Smooth muscle cell (in vitro differentiated cells): ENCODE results near the gene BRINP3. TPM values are rescaled to one million over a fixed set of nuclear protein-coding genes. Genes with fewer than 3 reads are reported as not detected.

Experiments
- DNase-seq: peaks from one replicate; lab custom pipeline; 2025; ENCODE audit not compliant: unreplicated experiment; lab: John Stamatoyannopoulos, UW
- H2AFZ ChIP-seq: fragments of 200-600 bp; sonication (generic); 2 replicates; pipeline ENCODE4 v1.6.0; 2016; ENCODE audit warnings: antibody characterized with exemption, low read depth, mild to moderate bottlenecking
- H3F3A ChIP-seq: fragments of 200-600 bp; sonication (generic); 2 replicates; pipeline ENCODE4 v1.6.0; 2017; ENCODE audit warnings: antibody characterized with exemption, low read depth
- H3K27ac ChIP-seq: fragments of 200-600 bp; sonication (generic); 2 replicates; pipeline ENCODE4 v1.5.1; 2016; ENCODE audit warnings: low read depth, mild to moderate bottlenecking
- H3K27me3 ChIP-seq: fragments of 200-600 bp; sonication (generic); 2 replicates; pipeline ENCODE4 v1.6.1; 2016; ENCODE audit warnings: low read depth, mild to moderate bottlenecking
- H3K36me3 ChIP-seq: fragments of 200-600 bp; sonication (generic); 2 replicates; pipeline ENCODE4 v1.5.1; 2016; ENCODE audit warnings: low read depth
- H3K4me1 ChIP-seq: fragments of 200-600 bp; sonication (generic); 2 replicates; pipeline ENCODE4 v1.5.1; 2016; ENCODE audit warnings: low read depth
- H3K4me2 ChIP-seq: fragments of 200-600 bp; sonication (generic); 2 replicates; pipeline ENCODE4 v1.6.0; 2016; ENCODE audit warnings: mild to moderate bottlenecking
- H3K4me3 ChIP-seq: fragments of 200-600 bp; sonication (generic); 2 replicates; pipeline ENCODE4 v1.5.1; 2016; ENCODE audit warnings: mild to moderate bottlenecking
- H3K79me2 ChIP-seq: fragments of 200-600 bp; sonication (generic); 2 replicates; pipeline ENCODE4 v1.6.0; 2016; ENCODE audit warnings: low read depth, mild to moderate bottlenecking
- H3K9ac ChIP-seq: fragments of 200-600 bp; sonication (generic); 2 replicates; pipeline ENCODE4 v1.6.0; 2016; ENCODE audit warnings: low read depth
- H3K9me3 ChIP-seq: fragments of 200-600 bp; sonication (generic); replicated peaks from 2 replicates; pipeline ENCODE4 v1.5.1; 2016; ENCODE audit warnings: low read depth
- H4K20me1 ChIP-seq: fragments of 200-600 bp; sonication (generic); 2 replicates; pipeline ENCODE4 v1.6.0; 2016; ENCODE audit warnings: low read depth
- CTCF ChIP-seq: fragments of 200-600 bp; sonication (generic); IDR thresholded peaks from 2 replicates; pipeline ENCODE4 v1.5.1; 2017; ENCODE audit warnings: borderline replicate concordance, mild to moderate bottlenecking, antibody characterized with exemption; ENCODE audit not compliant: insufficient read depth, poor library complexity, severe bottlenecking
- WGBS: methylation state at CpG from one replicate; pipeline ENCODE4 v1.1.7; 2016; ENCODE audit warnings: low lambda C conversion rate; 5-methylcytosine and 5-hydroxymethylcytosine counted together
- polyA plus RNA-seq: library from polyadenylated mRNA; unstranded; fragments of >200 nt; fragmentation: Nextera tagmentation; extraction: Ambion mirVana; gene quantifications from 2 replicates; pipeline ENCODE4 v1.2.1, GENCODE V29; 2016
- total RNA-seq: library from RNA; depleted of rRNA; stranded (reverse); fragments of >200 nt; gene quantifications from 2 replicates; pipeline ENCODE4 v1.2.3, GENCODE V29; 2014

Gene BRINP3
- total and polyA plus RNA-seq, 2 experiments from 2014 or later: not detected

DNA sequence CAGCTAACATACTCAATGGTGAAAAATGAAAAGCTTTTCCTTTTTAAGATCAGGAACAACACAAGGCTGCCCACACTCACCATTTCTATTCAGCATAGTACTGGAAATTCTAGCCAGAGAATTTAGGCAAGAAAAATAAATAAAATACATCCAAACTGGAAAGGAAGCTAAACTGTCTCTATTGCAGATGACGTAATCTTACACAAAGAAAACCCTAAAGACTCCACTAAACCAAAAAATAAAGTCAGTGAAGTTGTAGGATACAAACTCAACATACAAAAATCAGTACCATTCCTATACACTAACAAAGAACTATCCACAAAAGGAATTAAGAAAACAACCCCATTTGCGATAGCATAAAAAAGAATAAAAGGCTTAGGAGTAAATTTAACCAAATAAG, 181.2 kb downstream of the BRINP3 start:
- Histone ChIP-seq H3K79me2 (no peaks in the 10 kb centered on the region), H2AFZ (no peak overlapping the region), H3K4me3 (no peak overlapping the region), H3K36me3 (no peaks in the 10 kb centered on the region), H3K4me1 (no peaks in the 10 kb centered on the region), H3K9me3 (peaks cover 5% of the 10 kb centered on the region), H3K27me3 (no peaks in the 10 kb centered on the region), H4K20me1 (no peaks in the 10 kb centered on the region), H3F3A (no peaks in the 10 kb centered on the region), H3K9ac (no peak overlapping the region), H3K4me2 (no peak overlapping the region), H3K27ac (no peak overlapping the region)
- no peak for DNase-seq
- no peak for TF ChIP-seq CTCF
- WGBS: 43% methylated on average over 2 of the region's 2 CpGs

- Histone ChIP-seq H3K4me2 (no peak overlapping the region), H3K36me3 (no peaks in the 10 kb centered on the region), H3K79me2 (no peaks in the 10 kb centered on the region), H3K27me3 (no peaks in the 10 kb centered on the region), H2AFZ (no peak overlapping the region), H3F3A (no peaks in the 10 kb centered on the region), H3K9ac (no peak overlapping the region), H4K20me1 (no peaks in the 10 kb centered on the region), H3K9me3 (no peaks in the 10 kb centered on the region), H3K27ac (no peak overlapping the region), H3K4me1 (no peaks in the 10 kb centered on the region), H3K4me3 (no peak overlapping the region)
- TF ChIP-seq CTCF: no peak
- 82% methylated on average over 2 of the region's 2 CpGs for WGBS
- no peak for DNase-seq
Measured at GRCh38 chr1:190289897-190290296, 187.8 kb downstream of the BRINP3 start.

GRCh38 chr1:190286111-190286510, 191.6 kb downstream of the BRINP3 start:
- Histone ChIP-seq H4K20me1 (no peaks in the 10 kb centered on the region), H3F3A (no peaks in the 10 kb centered on the region), H3K79me2 (no peaks in the 10 kb centered on the region), H3K4me2 (no peak overlapping the region), H3K4me1 (no peaks in the 10 kb centered on the region), H2AFZ (no peak overlapping the region), H3K27ac (no peak overlapping the region), H3K36me3 (no peaks in the 10 kb centered on the region), H3K9ac (no peak overlapping the region), H3K4me3 (no peak overlapping the region), H3K27me3 (no peaks in the 10 kb centered on the region), H3K9me3 (no peaks in the 10 kb centered on the region)
- no peak for TF ChIP-seq CTCF
- DNase-seq: no peak
- 74% methylated on average over 1 of the region's 1 CpG for WGBS

DNA sequence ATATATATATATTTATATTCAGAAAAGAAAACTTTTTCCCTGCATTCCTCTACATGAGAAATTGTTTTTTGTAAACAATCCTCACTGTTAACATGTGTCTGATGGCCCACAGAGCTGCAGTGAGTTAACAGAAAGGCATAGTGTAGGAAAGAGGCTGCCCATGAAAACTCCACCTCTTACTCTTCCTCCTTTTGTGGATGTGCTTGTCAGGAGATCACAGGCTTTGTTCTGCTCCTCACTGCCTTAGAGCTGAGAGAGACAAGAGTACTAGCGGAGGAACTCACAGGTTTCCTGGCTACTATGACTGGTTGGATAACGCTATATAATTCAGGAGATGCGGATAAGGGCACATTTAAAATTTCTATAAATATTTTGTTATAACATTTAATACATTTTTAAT, 200.6 kb downstream of the BRINP3 start:
- no peak for TF ChIP-seq CTCF
- no peaks in the 10 kb centered on the region for H3K79me2 ChIP-seq
- H3K27ac ChIP-seq: no peak overlapping the region
- H4K20me1 ChIP-seq: no peaks in the 10 kb centered on the region
- H3K36me3 ChIP-seq: no peaks in the 10 kb centered on the region
- WGBS: 78% methylated on average over 3 of the region's 3 CpGs
- H3K4me2 ChIP-seq: no peak overlapping the region
- H3K9me3 ChIP-seq: no peaks in the 10 kb centered on the region
- H3K4me3 ChIP-seq: no peak overlapping the region
- no peak overlapping the region for H3K9ac ChIP-seq
- no peak for DNase-seq
- H3F3A ChIP-seq: no peaks in the 10 kb centered on the region
- H3K27me3 ChIP-seq: peaks cover 2% of the 10 kb centered on the region
- no peak overlapping the region for H2AFZ ChIP-seq
- no peaks in the 10 kb centered on the region for H3K4me1 ChIP-seq
